Rectal smooth muscle tissue (tissue), 1 donor: Measurements from ENCODE around the gene METAP1D.

Experiments used
- H3K27ac ChIP-seq: one replicate; pipeline ENCODE4 v1.7.0; 2013; ENCODE audit warnings: low read depth, low read length, inconsistent platforms
- H3K27me3 ChIP-seq: one replicate; pipeline ENCODE4 v1.7.0; 2013; ENCODE audit warnings: low read length; ENCODE audit not compliant: control insufficient read depth, insufficient read depth
- H3K36me3 ChIP-seq: one replicate; pipeline ENCODE4 v1.7.0; 2013; ENCODE audit warnings: low read length; ENCODE audit not compliant: control insufficient read depth, insufficient read depth
- H3K4me1 ChIP-seq: one replicate; pipeline ENCODE4 v1.7.0; 2013; ENCODE audit warnings: low read length; ENCODE audit not compliant: control insufficient read depth, insufficient read depth
- H3K4me3 ChIP-seq: one replicate; pipeline ENCODE4 v1.7.0; 2013; ENCODE audit warnings: low read length
- H3K9ac ChIP-seq: one replicate; pipeline ENCODE4 v1.7.0; 2013; ENCODE audit warnings: low read length

Gene METAP1D

DNA sequence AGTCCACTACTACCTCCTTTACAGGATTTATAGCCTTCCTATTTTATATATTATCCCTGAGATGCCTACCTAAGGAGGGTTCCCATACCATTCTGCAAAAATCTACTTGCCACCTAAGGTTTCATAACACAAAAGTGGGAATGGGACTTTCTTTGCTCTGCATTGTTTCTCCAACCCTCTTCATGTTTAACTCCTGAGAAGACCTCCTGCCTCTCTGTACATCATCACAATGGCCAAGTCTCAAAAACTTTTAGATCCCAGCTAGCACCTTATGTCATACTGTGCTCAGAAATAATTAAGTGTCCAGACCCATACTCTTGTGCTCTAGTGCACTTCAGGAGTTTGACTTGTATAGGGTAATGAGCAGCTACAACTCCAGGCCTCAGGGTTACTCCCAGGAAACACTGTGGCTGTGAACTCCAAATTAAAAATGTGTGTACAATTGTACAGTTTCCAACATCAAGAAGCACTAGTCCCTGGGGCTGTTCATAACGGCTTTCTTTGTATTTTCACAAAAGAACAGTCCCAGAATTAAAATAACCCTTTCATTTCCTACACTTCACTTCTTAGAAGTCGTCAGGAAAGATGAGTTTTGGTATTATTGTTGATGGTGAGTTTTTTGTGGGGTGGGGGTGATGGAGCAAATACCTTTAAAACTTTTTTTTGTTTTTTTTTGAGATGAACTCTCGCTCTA lies 39.4 kb downstream of the METAP1D start:
- H3K36me3 ChIP-seq, result no peaks in the 10 kb centered on the region
- H3K27me3 ChIP-seq, result no peaks in the 10 kb centered on the region
- H3K4me1 ChIP-seq, result no peaks in the 10 kb centered on the region
- H3K27ac ChIP-seq, result no peak overlapping the region
- H3K4me3 ChIP-seq, result no peak overlapping the region
- H3K9ac ChIP-seq, result no peak overlapping the region

DNA sequence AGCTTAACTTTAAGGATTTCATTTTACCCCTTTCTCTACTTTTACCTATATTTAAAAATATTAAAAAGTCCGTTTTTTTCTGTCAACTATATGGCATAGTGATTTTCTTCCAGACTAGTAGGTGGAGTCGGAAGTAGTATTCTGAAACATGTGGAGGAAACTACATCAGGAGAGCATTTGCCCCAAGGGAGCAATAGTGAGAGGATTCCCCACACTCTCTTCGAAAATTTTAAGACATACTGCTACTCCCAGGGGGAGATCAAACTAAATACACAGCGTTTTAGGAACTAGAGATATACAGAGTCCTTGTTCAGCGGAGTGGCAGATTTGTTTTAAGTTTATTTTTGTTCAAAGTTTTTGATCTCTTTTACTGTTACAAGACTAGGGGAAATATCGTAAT lies 40.6 kb downstream of the METAP1D start:
- Histone ChIP-seq H3K36me3 (no peaks in the 10 kb centered on the region), H3K27me3 (no peaks in the 10 kb centered on the region), H3K9ac (no peak overlapping the region), H3K27ac (no peak overlapping the region), H3K4me3 (no peak overlapping the region), H3K4me1 (no peaks in the 10 kb centered on the region)

DNA sequence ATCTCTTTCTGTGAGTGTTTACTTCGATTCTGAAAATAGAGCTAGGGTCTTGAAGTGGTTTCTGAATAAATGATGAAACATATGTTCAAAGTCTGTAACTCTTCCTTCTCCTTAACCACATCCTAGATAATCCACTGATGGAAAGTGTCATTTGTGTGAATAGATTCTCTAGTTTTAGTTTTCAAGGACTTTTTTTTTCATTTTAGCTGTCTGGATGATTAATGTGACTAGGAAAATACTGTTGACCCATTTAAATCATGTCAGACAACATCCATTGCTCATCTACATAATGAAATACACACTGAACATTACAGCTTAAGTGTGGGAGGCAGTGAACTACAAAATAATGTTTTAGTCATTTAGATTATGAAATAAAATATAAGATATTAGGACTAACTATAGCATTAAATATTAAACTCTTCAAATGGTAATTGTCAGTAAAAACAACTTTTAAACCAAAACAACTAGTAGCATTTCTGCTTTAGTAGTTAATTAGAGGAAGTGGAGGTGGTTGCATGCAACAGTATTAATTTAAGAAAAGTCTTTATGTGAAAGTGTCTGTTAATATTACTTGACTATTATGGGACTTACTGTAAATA lies 46.4 kb downstream of the METAP1D start:
- Histone ChIP-seq H3K4me1 (no peaks in the 10 kb centered on the region), H3K4me3 (no peak overlapping the region), H3K27ac (no peak overlapping the region), H3K9ac (no peak overlapping the region), H3K36me3 (no peaks in the 10 kb centered on the region), H3K27me3 (no peaks in the 10 kb centered on the region)

DNA sequence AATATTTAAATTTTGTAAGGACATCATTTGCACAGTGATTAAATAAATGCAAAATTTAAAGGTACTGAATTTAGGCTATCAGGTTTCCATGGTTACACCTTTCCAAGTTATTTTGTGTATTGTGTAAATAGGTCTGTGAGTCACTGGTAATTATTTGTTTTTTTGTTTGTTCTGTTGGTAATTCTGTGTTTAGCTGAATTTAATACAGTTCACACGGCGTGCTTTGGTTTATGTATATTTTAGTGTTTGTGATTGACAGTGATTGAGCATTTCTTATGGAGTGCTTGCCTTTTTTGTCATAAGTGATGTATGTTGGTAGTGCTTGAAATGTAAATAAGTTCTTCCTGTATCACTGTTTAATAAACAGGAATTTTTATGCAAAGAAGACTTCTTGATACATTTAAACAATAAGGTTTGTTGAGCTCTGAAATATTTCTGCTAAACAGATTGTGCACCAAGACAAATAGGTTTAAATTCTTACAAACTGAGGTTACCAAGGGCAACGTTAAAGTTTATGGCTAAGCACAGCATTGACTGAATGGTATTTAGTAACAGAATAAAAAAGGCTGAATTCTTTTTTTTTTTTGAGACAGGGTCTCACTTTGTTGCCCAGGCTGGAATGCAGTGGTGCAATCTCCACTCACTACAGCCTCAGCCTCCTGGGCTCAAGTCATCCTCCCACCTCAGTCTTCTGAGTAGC lies 47.3 kb downstream of the METAP1D start:
- H3K36me3 ChIP-seq, result no peaks in the 10 kb centered on the region
- H3K27ac ChIP-seq, result no peak overlapping the region
- H3K27me3 ChIP-seq, result no peaks in the 10 kb centered on the region
- no peak overlapping the region for H3K9ac ChIP-seq
- no peak overlapping the region for H3K4me3 ChIP-seq
- no peaks in the 10 kb centered on the region for H3K4me1 ChIP-seq

DNA sequence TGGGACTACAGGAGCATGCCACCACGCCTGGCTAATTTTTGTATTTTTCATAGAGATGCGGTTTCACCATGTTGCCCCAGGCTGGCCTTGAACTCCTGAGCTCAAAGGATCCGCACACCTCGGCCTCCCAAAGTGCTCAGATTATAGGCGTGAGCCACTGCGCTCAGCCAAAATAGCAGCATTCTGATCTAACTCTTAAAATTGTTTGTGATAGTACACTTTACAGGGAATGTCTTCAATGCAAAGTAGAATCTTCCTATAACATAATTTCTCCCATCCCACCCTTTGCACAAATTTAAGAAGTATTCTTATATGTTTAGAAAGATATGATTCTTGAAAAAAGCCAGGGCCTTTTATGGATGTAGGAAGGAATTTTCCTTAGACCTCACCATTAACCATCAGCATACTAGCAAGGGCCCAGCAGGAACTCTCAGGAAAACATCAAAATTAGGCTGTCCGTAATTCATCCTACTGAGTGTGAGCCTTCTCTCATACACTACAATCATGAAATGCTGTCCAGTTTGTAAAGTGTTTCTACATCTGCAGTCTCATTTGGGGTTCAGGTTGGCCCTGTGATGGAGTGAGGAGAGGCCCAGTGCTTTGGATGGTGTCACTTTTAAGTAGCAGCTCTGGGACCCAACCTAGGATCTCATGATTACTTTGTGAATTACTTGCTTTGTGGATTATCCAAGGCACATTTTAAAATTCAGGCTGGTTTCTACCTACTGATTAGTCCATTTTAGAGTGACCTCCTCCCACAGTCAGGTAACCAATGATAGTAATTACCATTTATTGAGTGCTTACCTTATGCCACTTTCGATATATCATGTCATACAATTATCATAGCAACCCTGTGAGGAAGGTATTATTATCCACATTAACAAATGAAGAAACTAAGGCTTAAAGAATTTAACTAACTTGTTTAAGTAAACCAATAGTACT lies 48.1 kb downstream of the METAP1D start:
- Histone ChIP-seq H3K36me3 (no peaks in the 10 kb centered on the region), H3K27me3 (no peaks in the 10 kb centered on the region), H3K4me3 (no peak overlapping the region), H3K27ac (no peak overlapping the region), H3K4me1 (no peaks in the 10 kb centered on the region), H3K9ac (no peak overlapping the region)

DNA sequence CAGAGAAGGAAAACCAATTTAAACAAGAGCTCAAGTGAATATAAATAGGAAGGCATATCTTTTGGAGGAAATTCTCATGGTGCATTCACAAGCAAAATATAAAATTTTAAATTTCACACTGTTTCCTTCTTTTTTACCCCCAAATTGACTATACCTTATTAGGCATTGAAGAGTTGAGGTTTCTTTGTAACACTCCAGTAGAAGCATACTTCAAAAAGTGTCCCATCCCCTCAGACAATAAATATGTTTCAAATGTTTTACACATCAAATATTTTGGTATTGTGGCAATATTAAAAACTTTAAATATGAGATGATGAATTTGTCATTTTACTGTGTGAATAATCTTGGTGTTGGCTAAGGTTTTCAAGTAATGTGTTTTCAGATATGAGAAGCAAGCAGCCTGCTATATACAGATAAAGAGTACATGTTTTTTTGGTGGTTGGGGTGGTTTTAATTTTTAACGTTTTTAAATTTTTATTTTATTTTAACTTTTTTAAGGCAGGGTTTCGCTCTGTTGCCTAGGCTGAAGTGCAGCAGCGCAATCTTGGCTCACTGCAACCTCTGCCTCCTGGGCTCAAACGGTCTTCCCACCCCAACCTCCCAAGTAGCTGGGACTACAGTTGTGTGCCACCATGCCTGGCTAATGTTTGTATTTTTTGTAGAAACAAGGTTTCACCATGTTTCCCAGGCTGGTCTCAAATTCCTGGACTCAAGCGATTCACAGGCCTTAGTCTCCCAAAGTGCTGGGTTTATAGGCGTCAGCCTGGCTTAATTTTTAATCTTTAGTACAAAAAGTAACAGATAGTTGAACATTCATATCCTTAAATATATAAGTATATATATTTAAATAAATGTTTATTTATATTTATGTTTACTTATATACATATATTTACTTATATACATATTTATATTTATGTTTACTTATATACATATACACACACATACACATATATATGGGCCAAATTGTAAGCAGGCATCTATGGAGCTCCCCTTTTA lies 49.1 kb downstream of the METAP1D start:
- no peaks in the 10 kb centered on the region for H3K27me3 ChIP-seq
- no peaks in the 10 kb centered on the region for H3K4me1 ChIP-seq
- H3K9ac ChIP-seq, result no peak overlapping the region
- H3K27ac ChIP-seq, result no peak overlapping the region
- no peaks in the 10 kb centered on the region for H3K36me3 ChIP-seq
- no peak overlapping the region for H3K4me3 ChIP-seq

DNA sequence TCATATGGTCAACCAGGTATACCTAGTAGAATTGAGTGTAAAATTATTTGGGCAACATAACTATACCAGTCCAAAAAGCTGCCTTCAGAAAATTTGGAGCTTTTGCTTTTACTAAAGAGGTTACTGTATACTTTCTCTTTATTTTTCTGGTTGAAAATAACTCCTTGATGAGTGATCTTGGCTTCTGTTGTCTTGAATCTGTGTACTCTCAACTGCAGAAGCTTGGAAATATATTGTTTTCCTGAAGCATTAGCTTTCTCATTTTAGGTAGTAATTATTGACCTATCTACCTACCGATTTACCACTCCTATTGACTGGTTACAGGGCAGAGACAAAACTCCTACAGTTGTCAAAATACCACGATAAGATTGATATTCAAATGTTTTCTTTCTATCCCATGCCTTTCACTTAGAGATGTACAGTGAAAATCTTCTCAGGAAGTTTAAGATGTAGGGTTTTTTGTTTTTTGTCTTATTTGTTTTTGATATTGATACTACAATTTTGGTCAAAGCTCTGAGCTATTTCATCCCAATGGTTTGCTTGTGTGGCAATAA lies 49.9 kb downstream of the METAP1D start:
- Histone ChIP-seq H3K4me1 (no peaks in the 10 kb centered on the region), H3K27me3 (no peaks in the 10 kb centered on the region), H3K9ac (no peak overlapping the region), H3K4me3 (no peak overlapping the region), H3K36me3 (no peaks in the 10 kb centered on the region), H3K27ac (no peak overlapping the region)

DNA sequence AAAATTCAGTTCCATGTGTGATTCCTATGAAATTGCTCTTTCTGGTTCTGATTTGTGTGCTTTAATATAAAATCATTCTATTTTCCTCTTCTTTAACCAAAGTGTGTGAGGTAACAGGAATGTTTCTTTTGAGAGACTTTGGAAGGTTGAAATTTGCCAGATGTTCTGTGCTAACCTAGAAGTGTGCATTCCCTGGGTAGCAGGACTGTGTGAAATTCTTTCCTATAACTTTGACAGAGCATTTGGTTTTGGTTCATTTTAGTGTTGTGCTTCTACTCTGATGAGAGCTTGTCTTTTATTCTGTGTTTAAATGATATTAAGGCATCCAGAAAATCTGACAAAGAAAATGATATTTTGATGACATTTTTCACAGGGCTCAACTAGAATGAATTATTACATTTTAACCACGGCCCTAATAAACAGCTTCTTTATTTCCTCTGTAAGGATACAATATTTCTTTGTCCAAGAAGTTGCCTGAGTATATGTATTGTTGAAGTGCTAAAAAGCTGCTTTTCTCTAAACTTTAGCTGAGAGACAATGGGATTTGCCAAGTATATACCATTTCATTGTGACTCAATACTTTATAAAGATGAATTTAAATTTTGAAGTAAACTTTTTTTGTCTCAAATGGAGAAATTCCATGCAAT lies 50.8 kb downstream of the METAP1D start:
- H3K4me3 ChIP-seq, result no peak overlapping the region
- no peaks in the 10 kb centered on the region for H3K36me3 ChIP-seq
- no peak overlapping the region for H3K27ac ChIP-seq
- no peaks in the 10 kb centered on the region for H3K27me3 ChIP-seq
- H3K9ac ChIP-seq, result no peak overlapping the region
- no peaks in the 10 kb centered on the region for H3K4me1 ChIP-seq

DNA sequence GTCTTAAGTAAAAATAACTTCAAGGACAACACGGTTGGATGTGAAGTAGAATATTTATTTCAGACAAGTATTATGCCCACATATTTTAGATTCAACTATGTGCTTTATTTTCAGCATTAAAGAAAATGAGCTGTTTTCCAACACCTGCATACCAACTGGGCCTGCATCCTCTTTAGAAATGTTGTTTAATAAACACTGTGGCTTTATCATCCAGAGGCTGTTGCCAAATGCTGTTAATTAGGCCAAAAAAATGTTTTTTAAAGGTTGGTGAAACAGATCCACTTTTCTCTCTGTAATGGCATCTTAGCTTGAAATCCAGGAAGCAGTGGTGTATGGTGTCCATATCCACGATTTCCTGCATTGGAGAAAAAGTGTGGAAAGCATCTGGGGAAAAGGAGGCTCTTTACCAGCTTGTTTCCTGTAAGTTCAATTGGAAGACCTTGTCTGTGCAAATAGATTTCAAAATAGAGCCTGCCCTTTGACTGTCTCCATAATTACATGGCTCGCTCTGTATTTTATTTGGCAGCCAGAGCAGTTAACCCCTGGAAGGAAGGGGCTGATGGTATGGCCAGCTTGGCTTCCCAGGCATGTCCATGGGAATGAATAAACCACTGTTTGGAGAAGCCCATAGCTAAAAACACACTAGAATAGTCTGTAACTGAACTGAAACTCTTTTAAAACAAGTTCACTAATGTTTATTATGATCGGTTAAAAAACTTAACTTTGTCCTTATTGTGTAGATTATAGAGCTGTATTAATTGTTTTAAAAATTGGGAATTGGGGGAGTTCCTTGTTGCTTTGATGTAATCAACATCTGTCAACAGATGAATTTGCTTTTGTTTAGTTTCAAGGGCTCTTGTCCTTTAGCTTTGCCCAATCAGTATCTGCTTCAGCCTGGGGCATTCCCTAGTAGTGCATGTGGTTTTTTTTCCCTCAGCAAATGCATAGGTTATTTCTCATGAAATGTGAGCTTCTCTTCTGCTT lies 52.5 kb downstream of the METAP1D start:
- Histone ChIP-seq H3K27ac (no peak overlapping the region), H3K36me3 (no peaks in the 10 kb centered on the region), H3K27me3 (no peaks in the 10 kb centered on the region), H3K4me3 (no peak overlapping the region), H3K4me1 (no peaks in the 10 kb centered on the region), H3K9ac (no peak overlapping the region)

DNA sequence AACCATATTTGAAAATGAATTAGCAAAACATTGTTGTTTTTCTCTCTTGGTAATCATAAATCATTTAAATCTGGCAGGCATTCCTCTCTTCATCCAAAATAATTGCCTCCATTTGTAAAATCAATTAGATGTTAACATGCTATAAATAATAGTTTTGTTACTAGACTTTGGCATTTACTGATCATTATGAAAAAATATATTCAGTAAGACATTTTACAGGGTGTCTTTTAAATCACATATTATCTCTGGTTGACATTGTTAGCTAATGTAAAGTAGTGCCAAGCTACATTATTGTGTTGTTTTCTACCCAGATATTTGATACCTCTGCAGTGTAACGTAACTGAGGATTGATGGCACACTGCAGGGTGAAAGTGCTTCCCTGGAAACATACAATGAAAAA lies 53.7 kb downstream of the METAP1D start:
- Histone ChIP-seq H3K4me1 (no peaks in the 10 kb centered on the region), H3K27me3 (no peaks in the 10 kb centered on the region), H3K36me3 (no peaks in the 10 kb centered on the region), H3K4me3 (no peak overlapping the region), H3K9ac (no peak overlapping the region), H3K27ac (no peak overlapping the region)
